ENCODE results near the gene CALML6. TPM values are rescaled to one million over a fixed set of nuclear protein-coding genes. Genes with fewer than 3 reads are reported as not detected.

Gene CALML6
- total and polyA plus RNA-seq, 5 donors from 2014 or later, result not detected

- H3K4me3 ChIP-seq (ENCODE audit: low read depth, low read length), result no peak overlapping the region
- H3K36me3 ChIP-seq (ENCODE audit: control insufficient read depth, insufficient read depth, low read length), result no peaks in the 10 kb centered on the region
- peak overlapping the region in 1 of 4 donors; percentile 57 for H3K4me3 Mint-ChIP-seq
- H3K27ac ChIP-seq (ENCODE audit: insufficient read depth, low read length, poor library complexity, severe bottlenecking), result no peak overlapping the region
- H3K27me3 Mint-ChIP-seq, result no peaks in the 10 kb centered on the region
- DNase-seq, result no peak
- H3K9me3 ChIP-seq (ENCODE audit: control insufficient read depth in 2 of 2, low read length in 2 of 2), result no peaks in the 10 kb centered on the region
- no peaks in the 10 kb centered on the region for H3K36me3 Mint-ChIP-seq
- H3K27ac Mint-ChIP-seq, result no peak overlapping the region
- H3K27me3 ChIP-seq (ENCODE audit: control insufficient read depth, insufficient read depth, low read length), result no peaks in the 10 kb centered on the region
- H3K4me1 Mint-ChIP-seq, result peaks cover 0 to 20% (median 10%) of the 10 kb centered on the region in 4 donors
- H3K4me1 ChIP-seq (ENCODE audit: control insufficient read depth, insufficient read depth, low read length, poor library complexity, severe bottlenecking), result peaks cover 14% of the 10 kb centered on the region
- peaks cover 0 to under 1% (median 0%) of the 10 kb centered on the region in 7 donors for H3K9me3 Mint-ChIP-seq
- no peak for ATAC-seq (ENCODE audit: low read depth in 2 of 2)
Observed at GRCh38 chr1:1907098-1907736, 7.8 kb upstream of the CALML6 start.

GRCh38 chr1:1908506-1908791, 6.6 kb upstream of the CALML6 start:
- peak overlapping the region; percentile 78 for H3K27ac ChIP-seq (ENCODE audit: insufficient read depth, low read length, poor library complexity, severe bottlenecking)
- no peaks in the 10 kb centered on the region for H3K27me3 ChIP-seq (ENCODE audit: control insufficient read depth, insufficient read depth, low read length)
- no peaks in the 10 kb centered on the region for H3K36me3 ChIP-seq (ENCODE audit: control insufficient read depth, insufficient read depth, low read length)
- peaks cover 14% of the 10 kb centered on the region for H3K4me1 ChIP-seq (ENCODE audit: control insufficient read depth, insufficient read depth, low read length, poor library complexity, severe bottlenecking)
- no peaks in the 10 kb centered on the region for H3K9me3 ChIP-seq (ENCODE audit: control insufficient read depth in 2 of 2, low read length in 2 of 2)
- no peak overlapping the region for H3K27ac Mint-ChIP-seq
- H3K36me3 Mint-ChIP-seq, result no peaks in the 10 kb centered on the region
- no peak for DNase-seq
- H3K4me1 Mint-ChIP-seq, result peaks cover 0 to 20% (median 10%) of the 10 kb centered on the region in 4 donors
- peak overlapping the region in 2 of 4 donors; percentile 47 to 73 for H3K4me3 Mint-ChIP-seq
- H3K9me3 Mint-ChIP-seq, result no peaks in the 10 kb centered on the region
- ATAC-seq (ENCODE audit: low read depth in 2 of 2), result no peak
- no peak overlapping the region for H3K4me3 ChIP-seq (ENCODE audit: low read depth, low read length)
- no peaks in the 10 kb centered on the region for H3K27me3 Mint-ChIP-seq

- Histone ChIP-seq H3K27me3 (ENCODE audit: control insufficient read depth, insufficient read depth, low read length) (no peaks in the 10 kb centered on the region), H3K4me3 (ENCODE audit: low read depth, low read length) (no peak overlapping the region), H3K36me3 (ENCODE audit: control insufficient read depth, insufficient read depth, low read length) (no peaks in the 10 kb centered on the region), H3K27ac (ENCODE audit: insufficient read depth, low read length, poor library complexity, severe bottlenecking) (peak overlapping the region; percentile 78), H3K9me3 (ENCODE audit: control insufficient read depth in 2 of 2, low read length in 2 of 2) (no peaks in the 10 kb centered on the region), H3K4me1 (ENCODE audit: control insufficient read depth, insufficient read depth, low read length, poor library complexity, severe bottlenecking) (peaks cover 14% of the 10 kb centered on the region)
- Mint-ChIP-seq H3K27ac (peak overlapping the region; percentile 76 to 92 (median 89)), H3K4me3 (peak overlapping the region; percentile 87 to 94 (median 91)), H3K9me3 (no peaks in the 10 kb centered on the region), H3K36me3 (no peaks in the 10 kb centered on the region), H3K27me3 (peaks cover 4% of the 10 kb centered on the region), H3K4me1 (peaks cover 0 to 20% (median 10%) of the 10 kb centered on the region in 4 donors)
- DNase-seq (no peak), ATAC-seq (ENCODE audit: low read depth in 2 of 2) (no peak)
Observed at GRCh38 chr1:1910033-1910465, 5.0 kb upstream of the CALML6 start.

- Mint-ChIP-seq H3K4me1 (peaks cover 0 to 20% (median 10%) of the 10 kb centered on the region in 4 donors), H3K27ac (peak overlapping the region in 2 of 3 donors; percentile 89 to 92), H3K9me3 (no peaks in the 10 kb centered on the region), H3K27me3 (peaks cover 4% of the 10 kb centered on the region), H3K36me3 (no peaks in the 10 kb centered on the region), H3K4me3 (peak overlapping the region in 3 of 4 donors; percentile 87 to 93 (median 89))
- peaks cover 14% of the 10 kb centered on the region for H3K4me1 ChIP-seq (ENCODE audit: control insufficient read depth, insufficient read depth, low read length, poor library complexity, severe bottlenecking)
- DNase-seq (no peak), ATAC-seq (ENCODE audit: low read depth in 2 of 2) (no peak)
- no peaks in the 10 kb centered on the region for H3K27me3 ChIP-seq (ENCODE audit: control insufficient read depth, insufficient read depth, low read length)
- H3K36me3 ChIP-seq (ENCODE audit: control insufficient read depth, insufficient read depth, low read length), result no peaks in the 10 kb centered on the region
- no peak overlapping the region for H3K4me3 ChIP-seq (ENCODE audit: low read depth, low read length)
- H3K9me3 ChIP-seq (ENCODE audit: control insufficient read depth in 2 of 2, low read length in 2 of 2), result no peaks in the 10 kb centered on the region
- no peak overlapping the region for H3K27ac ChIP-seq (ENCODE audit: insufficient read depth, low read length, poor library complexity, severe bottlenecking)
Observed at GRCh38 chr1:1910651-1911331, 4.3 kb upstream of the CALML6 start.

- Histone ChIP-seq H3K4me1 (ENCODE audit: control insufficient read depth, insufficient read depth, low read length, poor library complexity, severe bottlenecking) (peaks cover 9% of the 10 kb centered on the region), H3K27ac (ENCODE audit: insufficient read depth, low read length, poor library complexity, severe bottlenecking) (no peak overlapping the region), H3K36me3 (ENCODE audit: control insufficient read depth, insufficient read depth, low read length) (no peaks in the 10 kb centered on the region), H3K4me3 (ENCODE audit: low read depth, low read length) (no peak overlapping the region), H3K27me3 (ENCODE audit: control insufficient read depth, insufficient read depth, low read length) (no peaks in the 10 kb centered on the region), H3K9me3 (ENCODE audit: control insufficient read depth in 2 of 2, low read length in 2 of 2) (no peaks in the 10 kb centered on the region)
- DNase-seq, result no peak
- peaks cover 0 to 13% (median 5%) of the 10 kb centered on the region in 4 donors for H3K4me1 Mint-ChIP-seq
- H3K9me3 Mint-ChIP-seq, result no peaks in the 10 kb centered on the region
- no peaks in the 10 kb centered on the region for H3K36me3 Mint-ChIP-seq
- peak overlapping the region; percentile 25 to 75 (median 45) for H3K4me3 Mint-ChIP-seq
- ATAC-seq (ENCODE audit: low read depth in 2 of 2), result no peak
- peak overlapping the region in 2 of 3 donors; percentile 20 to 72 for H3K27ac Mint-ChIP-seq
- peaks cover 4% of the 10 kb centered on the region for H3K27me3 Mint-ChIP-seq
Observed at GRCh38 chr1:1911350-1912041, 3.6 kb upstream of the CALML6 start.

- peaks cover 10% of the 10 kb centered on the region for H3K4me1 ChIP-seq (ENCODE audit: control insufficient read depth, insufficient read depth, low read length, poor library complexity, severe bottlenecking)
- H3K27ac Mint-ChIP-seq, result no peak overlapping the region
- peaks cover 6% of the 10 kb centered on the region for H3K27me3 Mint-ChIP-seq
- peaks cover 0 to 15% (median 7%) of the 10 kb centered on the region in 4 donors for H3K4me1 Mint-ChIP-seq
- H3K9me3 Mint-ChIP-seq, result no peaks in the 10 kb centered on the region
- H3K4me3 ChIP-seq (ENCODE audit: low read depth, low read length), result no peak overlapping the region
- no peak for DNase-seq
- no peak overlapping the region for H3K4me3 Mint-ChIP-seq
- no peaks in the 10 kb centered on the region for H3K27me3 ChIP-seq (ENCODE audit: control insufficient read depth, insufficient read depth, low read length)
- no peaks in the 10 kb centered on the region for H3K36me3 ChIP-seq (ENCODE audit: control insufficient read depth, insufficient read depth, low read length)
- H3K36me3 Mint-ChIP-seq, result no peaks in the 10 kb centered on the region
- no peak overlapping the region for H3K27ac ChIP-seq (ENCODE audit: insufficient read depth, low read length, poor library complexity, severe bottlenecking)
- no peaks in the 10 kb centered on the region for H3K9me3 ChIP-seq (ENCODE audit: control insufficient read depth in 2 of 2, low read length in 2 of 2)
- ATAC-seq (ENCODE audit: low read depth in 2 of 2), result no peak
Observed at GRCh38 chr1:1914101-1914970, 724 bp upstream of the CALML6 start.
